Stomach (tissue), 4 donors: Measurements from ENCODE around the gene PORCN.

Experiments used
- EP300 ChIP-seq: sonication (generic); formaldehyde crosslinking; IDR thresholded peaks from one replicate; pipeline ENCODE4 v1.6.1; 2017; ENCODE audit warnings: antibody characterized with exemption
- POLR2AphosphoS5 ChIP-seq, 3 donors: sonication (generic); formaldehyde crosslinking; IDR thresholded peaks; one replicate each; pipeline ENCODE4 v1.6.1; 2016; ENCODE audit warnings: antibody characterized with exemption in 3 of 3
- TF ChIP-seq, protein P1 (sequence below), 7 experiments: fragments of 450-650 bp in 4 of 7; fragments of 200-600 bp in 3 of 7; sonication (generic) in 3 of 7; IDR thresholded peaks; one replicate each; pipeline ENCODE4 v1.5.1; 2016 to 2019; ENCODE audit warnings: antibody characterized with exemption in 7 of 7, control low read depth in 2 of 7, mild to moderate bottlenecking in 1 of 7

DNA sequence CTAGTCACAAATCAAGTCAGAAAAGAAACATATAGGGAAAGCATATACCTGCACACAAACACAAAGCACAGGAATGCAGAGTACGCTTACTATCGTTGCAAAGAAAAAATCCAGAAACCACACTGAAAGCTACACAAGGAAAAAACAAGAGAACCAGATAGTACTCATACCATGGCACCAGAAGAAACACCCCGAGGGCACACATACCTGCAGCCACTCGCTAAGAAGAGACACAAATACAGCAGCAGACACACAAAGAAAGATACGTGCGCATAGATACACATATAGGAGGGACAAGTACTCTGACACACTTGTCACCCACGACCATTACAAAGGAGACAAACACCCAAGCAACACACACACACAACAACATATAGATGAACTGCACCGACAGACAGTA lies 37.3 kb upstream of the PORCN start:
- TF ChIP-seq, protein P1, sequence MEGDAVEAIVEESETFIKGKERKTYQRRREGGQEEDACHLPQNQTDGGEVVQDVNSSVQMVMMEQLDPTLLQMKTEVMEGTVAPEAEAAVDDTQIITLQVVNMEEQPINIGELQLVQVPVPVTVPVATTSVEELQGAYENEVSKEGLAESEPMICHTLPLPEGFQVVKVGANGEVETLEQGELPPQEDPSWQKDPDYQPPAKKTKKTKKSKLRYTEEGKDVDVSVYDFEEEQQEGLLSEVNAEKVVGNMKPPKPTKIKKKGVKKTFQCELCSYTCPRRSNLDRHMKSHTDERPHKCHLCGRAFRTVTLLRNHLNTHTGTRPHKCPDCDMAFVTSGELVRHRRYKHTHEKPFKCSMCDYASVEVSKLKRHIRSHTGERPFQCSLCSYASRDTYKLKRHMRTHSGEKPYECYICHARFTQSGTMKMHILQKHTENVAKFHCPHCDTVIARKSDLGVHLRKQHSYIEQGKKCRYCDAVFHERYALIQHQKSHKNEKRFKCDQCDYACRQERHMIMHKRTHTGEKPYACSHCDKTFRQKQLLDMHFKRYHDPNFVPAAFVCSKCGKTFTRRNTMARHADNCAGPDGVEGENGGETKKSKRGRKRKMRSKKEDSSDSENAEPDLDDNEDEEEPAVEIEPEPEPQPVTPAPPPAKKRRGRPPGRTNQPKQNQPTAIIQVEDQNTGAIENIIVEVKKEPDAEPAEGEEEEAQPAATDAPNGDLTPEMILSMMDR (IDR thresholded peaks at IDR 0.05) = no peak
- no peak for TF ChIP-seq POLR2AphosphoS5 (IDR thresholded peaks at IDR 0.05)
- TF ChIP-seq EP300 = no peak
